K562 (cell line): ENCODE data around the gene CGNL1. TPM values are rescaled to one million over a fixed set of nuclear protein-coding genes. Genes with fewer than 3 reads are reported as not detected.

ENCODE experiments used
- SFPQ ChIP-seq: fragments of 200-400 bp; formaldehyde crosslinking; IDR thresholded peaks from 2 replicates; pipeline ENCODE4 v1.6.1; 2017; ENCODE audit warnings: mild to moderate bottlenecking, low read depth, low read length, moderate library complexity
- SRF ChIP-seq, 2 experiments: fragments of 250-450, 450-650 bp in 1 of 2; sonication (Bioruptor Pico) in 1 of 2; sonication (generic) in 1 of 2; formaldehyde crosslinking; IDR thresholded peaks; 2 replicates each; pipeline versions ENCODE4 v1.5.0 to v1.5.1; 2020 to 2022; ENCODE audit warnings: mild to moderate bottlenecking in 1 of 2, missing genetic modification reagents in 1 of 2
- ZBTB43 ChIP-seq: sonication (generic); formaldehyde crosslinking; IDR thresholded peaks from 2 replicates; pipeline ENCODE4 v1.8.0; 2023; ENCODE audit warnings: mild to moderate bottlenecking, missing genetic modification reagents
- ZMIZ1 ChIP-seq, 2 experiments: fragments of 150-350 bp in 1 of 2; IDR thresholded peaks; 2 replicates each; pipeline ENCODE4 v1.6.1; 2012 to 2016; ENCODE audit warnings: low read depth in 2 of 2, low read length in 2 of 2, mild to moderate bottlenecking in 1 of 2, moderate library complexity in 1 of 2
- polyA plus RNA-seq, 8 experiments: library from polyadenylated mRNA; depleted of rRNA in 4 of 8; stranded (reverse) in 5 of 8; unstranded in 3 of 8; fragments of >200 nt; fragmentation: Nextera tagmentation in 2 of 8; fragmentation: Illumina TruSeq in 1 of 8; extraction: Ambion mirVana in 2 of 8; extraction: Trizol in 1 of 8; gene quantifications; 2 replicates each; pipeline versions ENCODE4 v1.2.1 to v1.2.3, GENCODE V29; 2011 to 2014; ENCODE audit warnings: inconsistent platforms in 1 of 8, missing spikeins in 1 of 8
- total RNA-seq, 7 experiments: library from RNA; depleted of rRNA in 6 of 7; stranded (reverse); fragments of >200 nt in 6 of 7; fragmentation: Illumina TruSeq in 2 of 7; extraction: Trizol in 2 of 7; gene quantifications; 2 replicates each; pipeline versions ENCODE4 v1.2.1 to v1.2.3, GENCODE V29; 2011 to 2021; ENCODE audit warnings: low replicate concordance in 1 of 7

CGNL1 gene
- total and polyA plus RNA-seq, 9 of the 15 experiments (the other 6 are each of a cell fraction or from before 2014, with no cell fraction given) = 0.01 to 0.07 TPM; not detected in 7

GRCh38 chr15:57476533-57476975, 100.2 kb downstream of the CGNL1 start (continued):
- TF ChIP-seq ZMIZ1 (IDR thresholded peaks at IDR 0.05; ENCODE audit: low read depth in 2 of 2, low read length in 2 of 2) = no peak
- no peak for TF ChIP-seq SRF (CRISPR knock-in tag; IDR thresholded peaks at IDR 0.05)
- no peak for TF ChIP-seq ZBTB43
- no peak for TF ChIP-seq SFPQ
- TF ChIP-seq, all 486 proteins: peak for 0
